K562 (cell line): Measurements from ENCODE around the gene IGF1R. TPM values are rescaled to one million over a fixed set of nuclear protein-coding genes. Genes with fewer than 3 reads are reported as not detected.
A peak's percentile ranks its signal among the peaks of the same experiment; 100 is the strongest.

ENCODE experiments used
- CXXC5 ChIP-seq: fragments of 250-450 bp; sonication (Bioruptor Pico); IDR thresholded peaks from 2 replicates; pipeline ENCODE4 v1.8.0; 2022; ENCODE audit warnings: inconsistent platforms, mild to moderate bottlenecking, moderate library complexity
- SAFB2 ChIP-seq: fragments of 200-400 bp; formaldehyde crosslinking; IDR thresholded peaks from 2 replicates; pipeline ENCODE4 v1.6.1; 2018; ENCODE audit warnings: borderline replicate concordance, low read length, low read depth, moderate library complexity; ENCODE audit not compliant: severe bottlenecking
- polyA plus RNA-seq, 8 experiments: library from polyadenylated mRNA; depleted of rRNA in 4 of 8; stranded (reverse) in 5 of 8; unstranded in 3 of 8; fragments of >200 nt; fragmentation: Nextera tagmentation in 2 of 8; fragmentation: Illumina TruSeq in 1 of 8; extraction: Ambion mirVana in 2 of 8; extraction: Trizol in 1 of 8; gene quantifications; 2 replicates each; pipeline versions ENCODE4 v1.2.1 to v1.2.3, GENCODE V29; 2011 to 2014; ENCODE audit warnings: inconsistent platforms in 1 of 8, missing spikeins in 1 of 8
- total RNA-seq, 7 experiments: library from RNA; depleted of rRNA in 6 of 7; stranded (reverse); fragments of >200 nt in 6 of 7; fragmentation: Illumina TruSeq in 2 of 7; extraction: Trizol in 2 of 7; gene quantifications; 2 replicates each; pipeline versions ENCODE4 v1.2.1 to v1.2.3, GENCODE V29; 2011 to 2021; ENCODE audit warnings: low replicate concordance in 1 of 7
- TF ChIP-seq, protein P1 (sequence below): fragments of 450-650 bp; IDR thresholded peaks from 2 replicates; pipeline ENCODE4 v1.6.1; 2016; ENCODE audit warnings: mild to moderate bottlenecking, moderate library complexity

IGF1R gene
- total and polyA plus RNA-seq, 9 of the 15 experiments (the other 6 are each of a cell fraction or from before 2014, with no cell fraction given): 0.35 to 8.0 (median 1.6) TPM

DNA sequence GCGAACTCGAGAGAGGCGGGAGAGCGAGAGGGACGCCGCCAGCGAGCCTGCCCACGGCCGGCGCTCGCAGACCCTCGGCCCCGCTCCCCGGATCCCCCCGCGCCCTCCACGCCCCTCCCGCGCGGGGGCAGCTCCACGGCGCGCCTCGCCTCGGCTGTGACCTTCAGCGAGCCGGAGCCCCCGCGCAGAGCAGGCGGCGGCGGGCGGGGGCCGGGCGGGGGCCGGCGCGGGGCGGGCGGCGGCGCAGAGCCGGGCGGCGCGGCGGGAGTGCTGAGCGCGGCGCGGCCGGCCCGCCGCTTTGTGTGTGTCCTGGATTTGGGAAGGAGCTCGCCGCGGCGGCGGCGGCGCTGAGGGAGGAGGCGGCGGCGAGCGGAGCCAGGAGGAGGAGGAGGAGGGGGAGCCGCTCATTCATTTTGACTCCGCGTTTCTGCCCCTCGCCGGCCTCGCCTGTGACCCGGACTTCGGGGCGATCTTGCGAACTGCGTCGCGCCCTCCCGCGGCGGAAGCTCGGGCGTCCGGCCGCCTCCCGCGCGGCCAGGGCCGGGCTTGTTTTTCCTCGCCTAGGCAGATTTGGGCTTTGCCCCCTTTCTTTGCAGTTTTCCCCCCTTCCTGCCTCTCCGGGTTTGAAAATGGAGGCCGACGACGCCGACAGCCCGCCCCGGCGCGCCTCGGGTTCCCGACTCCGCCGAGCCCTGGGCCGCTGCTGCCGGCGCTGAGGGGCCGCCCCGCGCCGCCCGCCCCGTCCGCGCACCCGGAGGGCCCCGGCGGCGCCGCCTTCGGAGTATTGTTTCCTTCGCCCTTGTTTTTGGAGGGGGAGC lies 524 bp downstream of the IGF1R start (continued):
- TF ChIP-seq, protein P1, sequence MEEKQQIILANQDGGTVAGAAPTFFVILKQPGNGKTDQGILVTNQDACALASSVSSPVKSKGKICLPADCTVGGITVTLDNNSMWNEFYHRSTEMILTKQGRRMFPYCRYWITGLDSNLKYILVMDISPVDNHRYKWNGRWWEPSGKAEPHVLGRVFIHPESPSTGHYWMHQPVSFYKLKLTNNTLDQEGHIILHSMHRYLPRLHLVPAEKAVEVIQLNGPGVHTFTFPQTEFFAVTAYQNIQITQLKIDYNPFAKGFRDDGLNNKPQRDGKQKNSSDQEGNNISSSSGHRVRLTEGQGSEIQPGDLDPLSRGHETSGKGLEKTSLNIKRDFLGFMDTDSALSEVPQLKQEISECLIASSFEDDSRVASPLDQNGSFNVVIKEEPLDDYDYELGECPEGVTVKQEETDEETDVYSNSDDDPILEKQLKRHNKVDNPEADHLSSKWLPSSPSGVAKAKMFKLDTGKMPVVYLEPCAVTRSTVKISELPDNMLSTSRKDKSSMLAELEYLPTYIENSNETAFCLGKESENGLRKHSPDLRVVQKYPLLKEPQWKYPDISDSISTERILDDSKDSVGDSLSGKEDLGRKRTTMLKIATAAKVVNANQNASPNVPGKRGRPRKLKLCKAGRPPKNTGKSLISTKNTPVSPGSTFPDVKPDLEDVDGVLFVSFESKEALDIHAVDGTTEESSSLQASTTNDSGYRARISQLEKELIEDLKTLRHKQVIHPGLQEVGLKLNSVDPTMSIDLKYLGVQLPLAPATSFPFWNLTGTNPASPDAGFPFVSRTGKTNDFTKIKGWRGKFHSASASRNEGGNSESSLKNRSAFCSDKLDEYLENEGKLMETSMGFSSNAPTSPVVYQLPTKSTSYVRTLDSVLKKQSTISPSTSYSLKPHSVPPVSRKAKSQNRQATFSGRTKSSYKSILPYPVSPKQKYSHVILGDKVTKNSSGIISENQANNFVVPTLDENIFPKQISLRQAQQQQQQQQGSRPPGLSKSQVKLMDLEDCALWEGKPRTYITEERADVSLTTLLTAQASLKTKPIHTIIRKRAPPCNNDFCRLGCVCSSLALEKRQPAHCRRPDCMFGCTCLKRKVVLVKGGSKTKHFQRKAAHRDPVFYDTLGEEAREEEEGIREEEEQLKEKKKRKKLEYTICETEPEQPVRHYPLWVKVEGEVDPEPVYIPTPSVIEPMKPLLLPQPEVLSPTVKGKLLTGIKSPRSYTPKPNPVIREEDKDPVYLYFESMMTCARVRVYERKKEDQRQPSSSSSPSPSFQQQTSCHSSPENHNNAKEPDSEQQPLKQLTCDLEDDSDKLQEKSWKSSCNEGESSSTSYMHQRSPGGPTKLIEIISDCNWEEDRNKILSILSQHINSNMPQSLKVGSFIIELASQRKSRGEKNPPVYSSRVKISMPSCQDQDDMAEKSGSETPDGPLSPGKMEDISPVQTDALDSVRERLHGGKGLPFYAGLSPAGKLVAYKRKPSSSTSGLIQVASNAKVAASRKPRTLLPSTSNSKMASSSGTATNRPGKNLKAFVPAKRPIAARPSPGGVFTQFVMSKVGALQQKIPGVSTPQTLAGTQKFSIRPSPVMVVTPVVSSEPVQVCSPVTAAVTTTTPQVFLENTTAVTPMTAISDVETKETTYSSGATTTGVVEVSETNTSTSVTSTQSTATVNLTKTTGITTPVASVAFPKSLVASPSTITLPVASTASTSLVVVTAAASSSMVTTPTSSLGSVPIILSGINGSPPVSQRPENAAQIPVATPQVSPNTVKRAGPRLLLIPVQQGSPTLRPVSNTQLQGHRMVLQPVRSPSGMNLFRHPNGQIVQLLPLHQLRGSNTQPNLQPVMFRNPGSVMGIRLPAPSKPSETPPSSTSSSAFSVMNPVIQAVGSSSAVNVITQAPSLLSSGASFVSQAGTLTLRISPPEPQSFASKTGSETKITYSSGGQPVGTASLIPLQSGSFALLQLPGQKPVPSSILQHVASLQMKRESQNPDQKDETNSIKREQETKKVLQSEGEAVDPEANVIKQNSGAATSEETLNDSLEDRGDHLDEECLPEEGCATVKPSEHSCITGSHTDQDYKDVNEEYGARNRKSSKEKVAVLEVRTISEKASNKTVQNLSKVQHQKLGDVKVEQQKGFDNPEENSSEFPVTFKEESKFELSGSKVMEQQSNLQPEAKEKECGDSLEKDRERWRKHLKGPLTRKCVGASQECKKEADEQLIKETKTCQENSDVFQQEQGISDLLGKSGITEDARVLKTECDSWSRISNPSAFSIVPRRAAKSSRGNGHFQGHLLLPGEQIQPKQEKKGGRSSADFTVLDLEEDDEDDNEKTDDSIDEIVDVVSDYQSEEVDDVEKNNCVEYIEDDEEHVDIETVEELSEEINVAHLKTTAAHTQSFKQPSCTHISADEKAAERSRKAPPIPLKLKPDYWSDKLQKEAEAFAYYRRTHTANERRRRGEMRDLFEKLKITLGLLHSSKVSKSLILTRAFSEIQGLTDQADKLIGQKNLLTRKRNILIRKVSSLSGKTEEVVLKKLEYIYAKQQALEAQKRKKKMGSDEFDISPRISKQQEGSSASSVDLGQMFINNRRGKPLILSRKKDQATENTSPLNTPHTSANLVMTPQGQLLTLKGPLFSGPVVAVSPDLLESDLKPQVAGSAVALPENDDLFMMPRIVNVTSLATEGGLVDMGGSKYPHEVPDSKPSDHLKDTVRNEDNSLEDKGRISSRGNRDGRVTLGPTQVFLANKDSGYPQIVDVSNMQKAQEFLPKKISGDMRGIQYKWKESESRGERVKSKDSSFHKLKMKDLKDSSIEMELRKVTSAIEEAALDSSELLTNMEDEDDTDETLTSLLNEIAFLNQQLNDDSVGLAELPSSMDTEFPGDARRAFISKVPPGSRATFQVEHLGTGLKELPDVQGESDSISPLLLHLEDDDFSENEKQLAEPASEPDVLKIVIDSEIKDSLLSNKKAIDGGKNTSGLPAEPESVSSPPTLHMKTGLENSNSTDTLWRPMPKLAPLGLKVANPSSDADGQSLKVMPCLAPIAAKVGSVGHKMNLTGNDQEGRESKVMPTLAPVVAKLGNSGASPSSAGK: no peak
- TF ChIP-seq SAFB2 (no peak), CXXC5 (CRISPR knock-in tag) (peak; percentile 21)
- TF ChIP-seq, all 486 proteins: peak for 25
